Ramos (cell line): ENCODE data around the gene FTCD.

Source experiments
- in situ Hi-C: fragments of 300-500 bp; cut with MboI; formaldehyde crosslinking; loops from one replicate; pipeline ENCODE4 v1.14.3; 2022; ENCODE audit warnings: low sequenced_read_pairs; ENCODE audit not compliant: unreplicated experiment

FTCD gene

GRCh38 chr21:46125846-46126301 lies 29.5 kb downstream of the FTCD start:
- in situ Hi-C loops, result no loop called here

GRCh38 chr21:46124926-46125845 lies 30.2 kb downstream of the FTCD start:
- in situ Hi-C loops, result no loop called here

- in situ Hi-C loops, result no loop called here
These were observed 31.1 kb downstream of the FTCD start for GRCh38 chr21:46124083-46124925.

GRCh38 chr21:46122758-46123683 lies 32.4 kb downstream of the FTCD start:
- in situ Hi-C loops, result no loop called here

GRCh38 chr21:46122237-46122671 lies 33.1 kb downstream of the FTCD start:
- in situ Hi-C loops, result no loop called here

GRCh38 chr21:46121286-46122221 lies 33.8 kb downstream of the FTCD start:
- in situ Hi-C loops, result no loop called here

- in situ Hi-C loops, result no loop called here
These were observed 34.8 kb downstream of the FTCD start for GRCh38 chr21:46120301-46121285.

- in situ Hi-C loops, result no loop called here
These were observed 35.6 kb downstream of the FTCD start for GRCh38 chr21:46119637-46120271.

- in situ Hi-C loops, result no loop called here
These were observed 36.2 kb downstream of the FTCD start for GRCh38 chr21:46119144-46119636.

- in situ Hi-C loops, result no loop called here
These were observed 36.8 kb downstream of the FTCD start for GRCh38 chr21:46118316-46119143.

GRCh38 chr21:46117586-46118315 lies 37.6 kb downstream of the FTCD start:
- in situ Hi-C loops, result no loop called here

GRCh38 chr21:46116776-46117585 lies 38.4 kb downstream of the FTCD start:
- in situ Hi-C loops, result no loop called here

- in situ Hi-C loops, result no loop called here
These were observed 39.1 kb downstream of the FTCD start for GRCh38 chr21:46116189-46116775.

GRCh38 chr21:46115441-46116188 lies 39.8 kb downstream of the FTCD start:
- in situ Hi-C loops, result no loop called here
